ENCODE measurements around the gene PAPOLB.

PAPOLB gene

GRCh38 chr7:4835398-4836205, 26.2 kb downstream of the PAPOLB start:
- TF ChIP-seq CTCF (IDR thresholded peaks at IDR 0.05; ENCODE audit: low read depth, low read length), result no peak
- no peak overlapping the region for H3K4me3 ChIP-seq (ENCODE audit: low read depth, low read length)

- TF ChIP-seq CTCF (IDR thresholded peaks at IDR 0.05; ENCODE audit: low read depth, low read length), result no peak
- no peak overlapping the region for H3K4me3 ChIP-seq (ENCODE audit: low read depth, low read length)
These were observed 27.0 kb downstream of the PAPOLB start for GRCh38 chr7:4834601-4835397.

- TF ChIP-seq CTCF (IDR thresholded peaks at IDR 0.05; ENCODE audit: low read depth, low read length), result no peak
- H3K4me3 ChIP-seq (ENCODE audit: low read depth, low read length), result no peak overlapping the region
These were observed 27.9 kb downstream of the PAPOLB start for GRCh38 chr7:4833691-4834600.

- H3K4me3 ChIP-seq (ENCODE audit: low read depth, low read length), result no peak overlapping the region
- TF ChIP-seq CTCF (IDR thresholded peaks at IDR 0.05; ENCODE audit: low read depth, low read length), result no peak
These were observed 28.7 kb downstream of the PAPOLB start for GRCh38 chr7:4833176-4833575.

GRCh38 chr7:4832711-4833110, 29.1 kb downstream of the PAPOLB start:
- H3K4me3 ChIP-seq (ENCODE audit: low read depth, low read length), result no peak overlapping the region
- no peak for TF ChIP-seq CTCF (IDR thresholded peaks at IDR 0.05; ENCODE audit: low read depth, low read length)

- TF ChIP-seq CTCF (IDR thresholded peaks at IDR 0.05; ENCODE audit: low read depth, low read length), result no peak
- H3K4me3 ChIP-seq (ENCODE audit: low read depth, low read length), result no peak overlapping the region
These were observed 29.9 kb downstream of the PAPOLB start for GRCh38 chr7:4831723-4832495.
